Brain microvascular endothelial cell (primary cell): Measurements from ENCODE around the gene RPS21.

Source experiments
- DNase-seq: peaks from one replicate; pipeline ENCODE4 v3.0.0-alpha.2; 2020
- H3K27ac ChIP-seq: fragments of 250-450 bp; sonication (Bioruptor Pico); 2 replicates; pipeline ENCODE4 v1.5.1; 2020; ENCODE audit warnings: mild to moderate bottlenecking, moderate library complexity
- H3K27me3 ChIP-seq: fragments of 250-450 bp; sonication (Bioruptor Pico); replicated peaks from 2 replicates; pipeline ENCODE4 v1.5.1; 2020; ENCODE audit warnings: mild to moderate bottlenecking
- H3K36me3 ChIP-seq: fragments of 250-450 bp; sonication (Bioruptor Pico); replicated peaks from 2 replicates; pipeline ENCODE4 v1.5.1; 2020; ENCODE audit warnings: mild to moderate bottlenecking
- H3K4me3 ChIP-seq: 2 replicates; pipeline ENCODE4 v1.5.1; 2011; ENCODE audit warnings: low read depth, mild to moderate bottlenecking, control low read depth, low read length, moderate library complexity
- in situ Hi-C: cut with HindIII; loops from 2 replicates; pipeline ENCODE4 v1.10.0; 2017; ENCODE audit warnings: low sequenced_read_pairs, low pct_ligation_motif_present
- TF ChIP-seq, protein P1 (sequence below): IDR thresholded peaks from 2 replicates; pipeline ENCODE4 v1.5.1; 2011; ENCODE audit warnings: low read depth, mild to moderate bottlenecking, moderate library complexity, low read length, control low read depth, inconsistent platforms; ENCODE audit errors: missing control alignments

The RPS21 gene

DNA sequence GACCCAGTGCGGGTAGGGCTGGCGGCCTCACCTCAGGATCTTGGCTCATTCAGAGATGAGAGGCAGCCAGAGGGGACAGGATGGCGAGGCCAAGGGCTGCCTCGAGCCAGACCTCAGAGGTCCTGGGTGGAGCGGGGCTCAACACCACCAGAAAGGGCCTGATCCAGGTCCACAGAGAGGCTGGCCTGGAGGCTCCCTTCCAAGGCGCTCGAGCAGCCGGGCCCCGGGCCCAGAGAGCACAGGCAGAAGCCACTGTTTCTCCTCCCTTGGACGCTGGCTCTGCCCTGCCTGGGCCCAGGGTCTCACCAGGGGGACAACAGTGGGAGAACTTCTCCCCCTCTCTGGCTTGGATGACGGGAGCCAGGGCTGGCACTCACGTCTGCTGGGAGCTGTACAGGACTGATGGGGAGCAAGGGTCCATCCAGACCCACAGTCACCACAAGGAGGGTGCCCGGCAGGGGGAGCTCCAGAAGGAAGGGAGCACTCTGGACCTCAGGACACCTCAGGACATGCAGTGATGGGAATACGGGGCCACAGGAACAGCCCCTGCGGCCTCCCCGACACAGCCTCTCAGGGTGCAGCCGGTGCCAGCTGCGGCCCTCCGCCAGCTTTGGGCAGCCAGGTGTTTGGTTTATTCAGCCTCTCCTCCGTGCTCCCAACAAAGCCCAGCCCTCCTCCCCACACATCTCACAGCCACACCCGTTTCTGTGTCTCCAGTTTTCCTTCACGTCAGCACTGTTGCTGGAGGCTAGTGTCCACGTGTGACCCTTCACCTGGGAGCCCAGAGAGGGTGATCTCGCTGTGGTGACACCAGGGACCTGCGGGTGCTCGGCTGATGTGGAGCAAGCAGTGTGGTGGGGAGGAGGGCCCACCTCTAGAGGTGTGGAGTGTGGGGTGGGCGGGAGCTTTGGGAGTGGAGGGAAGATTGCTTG is 8.7 kb downstream of the RPS21 start:
- TF ChIP-seq, protein P1, sequence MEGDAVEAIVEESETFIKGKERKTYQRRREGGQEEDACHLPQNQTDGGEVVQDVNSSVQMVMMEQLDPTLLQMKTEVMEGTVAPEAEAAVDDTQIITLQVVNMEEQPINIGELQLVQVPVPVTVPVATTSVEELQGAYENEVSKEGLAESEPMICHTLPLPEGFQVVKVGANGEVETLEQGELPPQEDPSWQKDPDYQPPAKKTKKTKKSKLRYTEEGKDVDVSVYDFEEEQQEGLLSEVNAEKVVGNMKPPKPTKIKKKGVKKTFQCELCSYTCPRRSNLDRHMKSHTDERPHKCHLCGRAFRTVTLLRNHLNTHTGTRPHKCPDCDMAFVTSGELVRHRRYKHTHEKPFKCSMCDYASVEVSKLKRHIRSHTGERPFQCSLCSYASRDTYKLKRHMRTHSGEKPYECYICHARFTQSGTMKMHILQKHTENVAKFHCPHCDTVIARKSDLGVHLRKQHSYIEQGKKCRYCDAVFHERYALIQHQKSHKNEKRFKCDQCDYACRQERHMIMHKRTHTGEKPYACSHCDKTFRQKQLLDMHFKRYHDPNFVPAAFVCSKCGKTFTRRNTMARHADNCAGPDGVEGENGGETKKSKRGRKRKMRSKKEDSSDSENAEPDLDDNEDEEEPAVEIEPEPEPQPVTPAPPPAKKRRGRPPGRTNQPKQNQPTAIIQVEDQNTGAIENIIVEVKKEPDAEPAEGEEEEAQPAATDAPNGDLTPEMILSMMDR: peak; percentile 25

DNA sequence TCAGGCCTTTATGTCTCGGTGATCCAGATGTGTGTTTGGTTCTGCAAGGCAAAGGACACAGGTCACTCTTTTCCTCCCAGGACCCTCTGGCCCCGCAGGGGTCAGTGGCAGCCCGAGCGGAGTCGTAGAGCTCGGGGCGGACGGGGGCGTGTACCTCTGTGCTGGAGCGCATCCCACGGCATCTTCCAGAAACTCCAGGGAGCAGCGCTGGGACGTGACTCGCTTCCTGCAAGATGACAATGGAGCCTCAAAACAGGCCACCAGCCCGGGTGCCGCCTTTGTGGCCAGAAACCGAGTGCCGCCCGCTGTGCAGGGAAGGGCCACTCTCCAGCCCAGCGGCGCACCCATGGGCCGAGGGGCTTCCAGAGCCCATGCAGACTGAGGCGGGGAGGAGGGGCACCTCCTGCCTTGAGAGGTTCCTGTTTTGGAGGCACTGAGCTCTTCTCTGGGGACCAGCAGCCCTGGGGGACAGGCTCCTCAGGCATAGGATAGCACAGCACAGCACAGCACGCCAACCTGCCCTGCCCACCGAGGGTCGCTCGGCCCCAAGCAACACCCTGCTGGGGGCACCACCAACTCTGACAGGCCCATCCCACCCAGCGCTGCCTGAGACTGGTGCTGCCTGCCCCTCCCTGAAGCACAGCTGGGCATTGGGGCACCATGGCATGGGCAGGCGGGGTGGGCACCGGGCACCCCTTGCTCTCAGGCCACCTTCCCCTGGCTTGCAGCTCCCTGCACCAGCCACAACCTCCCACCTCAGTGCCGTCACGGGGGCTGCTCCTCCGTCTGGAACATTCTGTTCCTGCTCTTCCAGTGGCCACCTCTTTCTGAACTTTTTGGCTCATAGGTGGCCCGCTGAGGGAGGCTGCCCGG is 9.7 kb downstream of the RPS21 start:
- in situ Hi-C loops: loop anchor here (25.0 kb wide), 1 partner anchor 109 kb away; no protein-coding TSS in a partner anchor
- no peak for DNase-seq
- H3K36me3 ChIP-seq: no peaks in the 10 kb centered on the region
- H3K4me3 ChIP-seq: no peak overlapping the region
- H3K27me3 ChIP-seq: no peaks in the 10 kb centered on the region
- no peak overlapping the region for H3K27ac ChIP-seq
- TF ChIP-seq, protein P1: no peak

More for the DNA sequence above, 8.7 kb downstream of the RPS21 start:
- Histone ChIP-seq H3K4me3 (no peak overlapping the region), H3K27ac (no peak overlapping the region), H3K27me3 (no peaks in the 10 kb centered on the region), H3K36me3 (peaks cover 2% of the 10 kb centered on the region)
- DNase-seq: no peak
- in situ Hi-C loops: loop anchor here (25.0 kb wide), 1 partner anchor 108 kb away; no protein-coding TSS in a partner anchor

DNA sequence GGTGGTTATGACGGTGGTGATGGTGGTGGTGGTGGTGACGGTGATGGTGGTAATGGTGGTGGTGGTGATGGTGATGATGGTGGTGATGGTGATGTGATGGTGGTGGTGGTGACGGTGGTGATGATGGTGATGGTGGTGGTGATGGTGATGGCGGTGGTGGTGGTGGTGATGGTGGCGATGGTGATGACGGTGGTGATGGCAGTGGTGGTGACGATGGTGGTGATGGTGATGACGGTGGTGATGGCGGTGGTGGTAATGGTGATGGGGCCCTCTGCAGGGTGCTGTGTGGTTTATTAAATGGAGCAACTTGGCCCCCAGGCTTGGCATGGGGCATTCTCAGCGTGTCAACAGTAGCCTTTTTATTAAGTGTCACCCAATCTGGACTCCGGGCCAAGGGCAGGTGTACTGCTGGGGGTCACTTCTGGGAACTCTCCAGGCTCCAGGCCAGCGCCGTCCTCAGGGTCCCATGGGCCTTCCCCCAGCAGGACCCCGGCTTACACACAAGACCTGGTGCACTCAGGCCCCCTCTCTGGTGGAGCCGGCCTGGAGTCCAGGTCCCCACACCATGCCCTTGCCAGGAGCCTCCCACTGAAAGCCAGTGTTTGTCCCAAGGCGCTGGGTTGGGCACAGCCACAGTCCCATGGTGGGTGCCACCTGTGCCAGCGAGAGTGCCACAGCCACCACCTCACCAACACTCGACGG is 11.4 kb downstream of the RPS21 start:
- in situ Hi-C loops: loop anchor here (25.0 kb wide), 1 partner anchor 111 kb away; no protein-coding TSS in a partner anchor
- Histone ChIP-seq H3K4me3 (no peak overlapping the region), H3K36me3 (no peaks in the 10 kb centered on the region), H3K27ac (no peak overlapping the region), H3K27me3 (no peaks in the 10 kb centered on the region)
- DNase-seq: no peak
- TF ChIP-seq, protein P1: no peak

DNA sequence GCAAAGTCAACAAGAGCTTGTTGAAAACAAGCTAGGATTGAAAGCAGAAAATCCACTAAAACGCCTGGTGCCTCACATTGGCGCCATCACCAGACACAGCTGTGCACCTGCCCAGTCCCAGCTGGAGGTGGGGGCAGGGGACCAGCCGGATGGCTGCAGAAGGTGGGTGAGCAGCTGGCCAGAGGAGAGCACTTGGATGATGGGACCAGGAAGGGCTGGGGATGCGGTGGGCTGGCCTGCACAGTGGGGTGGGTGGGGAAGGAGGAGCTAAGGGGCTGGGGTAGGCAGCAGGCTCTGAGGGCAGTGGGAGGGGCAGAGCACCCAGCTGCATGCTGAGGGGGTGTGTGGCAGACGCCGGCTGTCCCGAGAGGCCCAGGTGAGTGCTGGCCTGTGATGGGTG is 13.1 kb downstream of the RPS21 start:
- H3K4me3 ChIP-seq: no peak overlapping the region
- TF ChIP-seq, protein P1: no peak
- no peak overlapping the region for H3K27ac ChIP-seq
- no peaks in the 10 kb centered on the region for H3K36me3 ChIP-seq
- DNase-seq: no peak
- no peaks in the 10 kb centered on the region for H3K27me3 ChIP-seq
- in situ Hi-C loops: no loop called here

DNA sequence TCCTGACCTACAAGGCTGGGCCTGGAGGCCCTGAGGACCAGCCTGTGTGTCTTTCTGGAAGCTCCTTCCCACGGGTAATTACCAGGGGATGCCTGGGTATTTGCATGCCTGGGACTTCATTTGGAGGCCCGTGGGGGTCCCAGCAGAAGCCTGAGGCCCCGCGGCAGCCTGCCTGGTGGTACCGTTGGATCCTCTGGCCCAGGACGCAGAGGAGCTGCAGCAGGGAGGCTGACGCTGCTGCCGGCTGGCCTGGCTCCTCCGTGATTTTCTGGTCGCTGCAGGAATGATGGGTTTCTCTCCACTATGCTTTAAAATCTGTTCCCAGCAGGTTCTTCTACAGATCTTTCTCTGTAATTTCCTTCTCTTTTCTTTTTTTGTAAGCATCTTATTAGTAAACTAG is 13.6 kb downstream of the RPS21 start:
- in situ Hi-C loops: no loop called here
- no peak overlapping the region for H3K27ac ChIP-seq
- no peaks in the 10 kb centered on the region for H3K27me3 ChIP-seq
- H3K4me3 ChIP-seq: no peak overlapping the region
- TF ChIP-seq, protein P1: no peak
- no peak for DNase-seq
- H3K36me3 ChIP-seq: no peaks in the 10 kb centered on the region
